Gastroesophageal sphincter (tissue), 4 donors: ENCODE data around the gene OR5V1. TPM values are rescaled to one million over a fixed set of nuclear protein-coding genes. Genes with fewer than 3 reads are reported as not detected.

Experiments
- total RNA-seq, 4 donors: library from RNA; depleted of rRNA; stranded (reverse); fragments of >200 nt; gene quantifications; one replicate each; pipeline ENCODE4 v1.1.0, GENCODE V29; 2016

OR5V1 gene
- total RNA-seq, 4 donors from 2014 or later, result not detected

Other genes with a start within 250 kb of the OR5V1 start
- not detected for gene OR2J2, start 198.0 kb downstream of the OR5V1 start, total RNA-seq
- gene OR14J1, start 67.2 kb downstream of the OR5V1 start, total RNA-seq, result not detected
- not detected for gene OR12D3, start 6.4 kb upstream of the OR5V1 start, total RNA-seq
- not detected for gene OR12D2, start 26.8 kb upstream of the OR5V1 start, total RNA-seq
- gene OR12D1, start 46.1 kb upstream of the OR5V1 start, total RNA-seq, result not detected
- not detected for gene OR10C1, start 70.4 kb upstream of the OR5V1 start, total RNA-seq
- not detected for gene OR11A1, start 88.2 kb upstream of the OR5V1 start, total RNA-seq
- gene OR2H1, start 88.3 kb upstream of the OR5V1 start, total RNA-seq, result not detected
- gene MAS1L, start 119.1 kb upstream of the OR5V1 start, total RNA-seq, result not detected
- gene UBD, start 190.9 kb upstream of the OR5V1 start, total RNA-seq, result under 1 TPM in 3 of 4 donors, not detected in 1; 0.31 to 0.47 (median 0.40) TPM
- gene OR2H2, start 216.3 kb upstream of the OR5V1 start, total RNA-seq, result not detected